OCI-LY7 (cell line): ENCODE data around the gene POC1B.

ENCODE experiments used
- EZH2phosphoT487 ChIP-seq: fragments of 200-600 bp; sonication (generic); IDR thresholded peaks from 2 replicates; pipeline ENCODE4 v1.6.1; 2018; ENCODE audit warnings: low read depth, borderline replicate concordance, mild to moderate bottlenecking, mixed run types, antibody characterized with exemption, low read length, moderate library complexity, mixed read lengths
- TF ChIP-seq, protein P1 (sequence below): fragments of 200-600 bp; sonication (generic); conservative IDR thresholded peaks from 2 replicates; pipeline ENCODE4 v1.5.1; 2014; ENCODE audit warnings: mild to moderate bottlenecking, antibody characterized with exemption, low read length, moderate library complexity, mixed read lengths

DNA sequence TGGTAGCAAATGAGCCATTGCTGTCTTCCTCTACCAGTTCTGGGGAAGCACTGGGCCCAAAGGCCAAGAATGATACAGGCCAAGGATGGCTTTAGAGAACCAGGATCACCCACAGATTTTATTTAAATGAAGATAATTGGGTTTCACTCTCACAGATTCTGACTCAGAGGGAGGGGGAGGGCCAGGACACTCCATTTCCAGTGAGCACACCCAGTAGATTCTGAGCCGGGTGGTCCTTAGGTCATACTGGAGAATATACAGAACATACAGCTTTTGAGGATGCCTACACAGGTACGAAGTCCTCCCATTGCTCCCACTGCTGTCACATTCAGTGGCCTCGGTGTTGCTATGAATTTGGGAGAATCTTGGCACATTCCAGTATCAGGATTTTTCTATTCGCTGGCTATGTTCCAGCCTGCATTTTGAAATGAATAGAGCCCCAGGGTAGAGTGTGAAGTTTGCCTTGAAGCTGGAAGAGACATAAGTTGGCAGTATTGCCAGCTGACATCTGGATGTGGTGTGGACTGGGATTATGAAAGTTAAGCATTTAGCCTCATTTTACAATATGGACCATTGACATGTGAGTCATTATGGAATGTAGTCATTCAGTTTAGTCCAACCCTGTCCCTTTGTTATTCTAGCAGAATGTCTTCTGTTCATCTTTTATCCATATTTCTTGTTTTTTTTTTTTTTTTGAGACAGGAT is 45.8 kb upstream of the POC1B start:
- TF ChIP-seq, protein P1, sequence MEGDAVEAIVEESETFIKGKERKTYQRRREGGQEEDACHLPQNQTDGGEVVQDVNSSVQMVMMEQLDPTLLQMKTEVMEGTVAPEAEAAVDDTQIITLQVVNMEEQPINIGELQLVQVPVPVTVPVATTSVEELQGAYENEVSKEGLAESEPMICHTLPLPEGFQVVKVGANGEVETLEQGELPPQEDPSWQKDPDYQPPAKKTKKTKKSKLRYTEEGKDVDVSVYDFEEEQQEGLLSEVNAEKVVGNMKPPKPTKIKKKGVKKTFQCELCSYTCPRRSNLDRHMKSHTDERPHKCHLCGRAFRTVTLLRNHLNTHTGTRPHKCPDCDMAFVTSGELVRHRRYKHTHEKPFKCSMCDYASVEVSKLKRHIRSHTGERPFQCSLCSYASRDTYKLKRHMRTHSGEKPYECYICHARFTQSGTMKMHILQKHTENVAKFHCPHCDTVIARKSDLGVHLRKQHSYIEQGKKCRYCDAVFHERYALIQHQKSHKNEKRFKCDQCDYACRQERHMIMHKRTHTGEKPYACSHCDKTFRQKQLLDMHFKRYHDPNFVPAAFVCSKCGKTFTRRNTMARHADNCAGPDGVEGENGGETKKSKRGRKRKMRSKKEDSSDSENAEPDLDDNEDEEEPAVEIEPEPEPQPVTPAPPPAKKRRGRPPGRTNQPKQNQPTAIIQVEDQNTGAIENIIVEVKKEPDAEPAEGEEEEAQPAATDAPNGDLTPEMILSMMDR: no peak
- no peak for TF ChIP-seq EZH2phosphoT487
